Measurements from ENCODE around the gene TUBB1.

DNA sequence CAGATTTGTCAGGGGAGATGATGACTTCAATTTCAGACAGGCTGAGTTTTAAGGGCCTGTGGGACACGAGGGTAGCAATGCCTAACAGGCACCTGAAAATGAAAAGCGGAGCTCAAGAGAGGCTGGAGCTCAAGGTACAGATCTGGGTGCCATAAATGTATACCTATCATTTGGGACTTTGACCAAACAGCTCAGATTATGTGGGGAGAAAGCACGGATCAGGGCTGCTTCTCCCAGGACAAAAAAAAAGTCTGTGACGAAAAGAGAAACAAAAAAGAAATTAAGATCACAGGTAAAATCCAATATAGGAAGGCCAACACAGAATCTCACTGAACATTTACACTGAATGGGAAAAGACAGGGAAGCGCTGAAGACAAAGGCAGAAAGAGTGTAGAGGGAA, 21.4 kb downstream of the TUBB1 start:
- TF ChIP-seq POLR2A (IDR thresholded peaks at IDR 0.05; ENCODE audit: extremely low read depth, insufficient read length): no peak
- TF ChIP-seq, protein P1, sequence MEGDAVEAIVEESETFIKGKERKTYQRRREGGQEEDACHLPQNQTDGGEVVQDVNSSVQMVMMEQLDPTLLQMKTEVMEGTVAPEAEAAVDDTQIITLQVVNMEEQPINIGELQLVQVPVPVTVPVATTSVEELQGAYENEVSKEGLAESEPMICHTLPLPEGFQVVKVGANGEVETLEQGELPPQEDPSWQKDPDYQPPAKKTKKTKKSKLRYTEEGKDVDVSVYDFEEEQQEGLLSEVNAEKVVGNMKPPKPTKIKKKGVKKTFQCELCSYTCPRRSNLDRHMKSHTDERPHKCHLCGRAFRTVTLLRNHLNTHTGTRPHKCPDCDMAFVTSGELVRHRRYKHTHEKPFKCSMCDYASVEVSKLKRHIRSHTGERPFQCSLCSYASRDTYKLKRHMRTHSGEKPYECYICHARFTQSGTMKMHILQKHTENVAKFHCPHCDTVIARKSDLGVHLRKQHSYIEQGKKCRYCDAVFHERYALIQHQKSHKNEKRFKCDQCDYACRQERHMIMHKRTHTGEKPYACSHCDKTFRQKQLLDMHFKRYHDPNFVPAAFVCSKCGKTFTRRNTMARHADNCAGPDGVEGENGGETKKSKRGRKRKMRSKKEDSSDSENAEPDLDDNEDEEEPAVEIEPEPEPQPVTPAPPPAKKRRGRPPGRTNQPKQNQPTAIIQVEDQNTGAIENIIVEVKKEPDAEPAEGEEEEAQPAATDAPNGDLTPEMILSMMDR (IDR thresholded peaks at IDR 0.05; ENCODE audit: low read depth, low read length): no peak
- TF ChIP-seq, protein P2, sequence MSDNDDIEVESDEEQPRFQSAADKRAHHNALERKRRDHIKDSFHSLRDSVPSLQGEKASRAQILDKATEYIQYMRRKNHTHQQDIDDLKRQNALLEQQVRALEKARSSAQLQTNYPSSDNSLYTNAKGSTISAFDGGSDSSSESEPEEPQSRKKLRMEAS (IDR thresholded peaks at IDR 0.05; ENCODE audit: low read depth, low read length): no peak
- TF ChIP-seq MYC (IDR thresholded peaks at IDR 0.05; ENCODE audit: low read depth, low read length): no peak

Data from NB4 (cell line).